ENCODE measurements around the gene CD209. TPM values are rescaled to one million over a fixed set of nuclear protein-coding genes. Genes with fewer than 3 reads are reported as not detected.

The CD209 gene
- total RNA-seq, 2 experiments from 2014 or later, result not detected

- H3K79me2 ChIP-seq (ENCODE audit: insufficient read depth, low read depth, low read length), result no peaks in the 10 kb centered on the region
- no peak for DNase-seq (ENCODE audit: low spot score)
- no peaks in the 10 kb centered on the region for H3K36me3 ChIP-seq (ENCODE audit: insufficient read depth, low read length)
- H4K20me1 ChIP-seq (ENCODE audit: insufficient read depth, low read length), result no peaks in the 10 kb centered on the region
- H3K27ac ChIP-seq (ENCODE audit: low read depth, low read length, poor library complexity, severe bottlenecking), result no peak overlapping the region
- peaks cover 26% of the 10 kb centered on the region for H3K4me1 ChIP-seq (ENCODE audit: insufficient read depth, low read length, poor library complexity, severe bottlenecking)
- H3K4me3 ChIP-seq (ENCODE audit: low read depth, low read length, poor library complexity, severe bottlenecking), result no peak overlapping the region
- ChIA-PET CTCF (ENCODE audit: unreplicated experiment) (no interaction called here), POLR2A (interaction anchor here (0.7 kb wide), 1 partner anchor 7 kb away, joined by 6 read pairs; the partner anchor contains the start of gene FCER2)
- no peaks in the 10 kb centered on the region for H3K9me2 ChIP-seq (ENCODE audit: insufficient read depth, low read length)
- no peaks in the 10 kb centered on the region for H3K9me3 ChIP-seq (ENCODE audit: low read length)
- H3K4me2 ChIP-seq (ENCODE audit: low read length), result peak overlapping the region; percentile 42; the same call in 1 of the 2 replicates
- BruUV-seq (replicated peaks), result no TSS peak
- peak overlapping the region; percentile 64 for H2AFZ ChIP-seq (ENCODE audit: low read length)
- no peak for TF ChIP-seq CTCF (conservative IDR thresholded peaks at IDR 0.05; ENCODE audit: low read length)
- no peak for TF ChIP-seq EZH2phosphoT487 (IDR thresholded peaks at IDR 0.05; ENCODE audit: borderline replicate concordance, low read depth, low read length)
- intact Hi-C loops (cut with micrococcal nuclease; ENCODE audit: unreplicated experiment), result no loop called here
Measured at GRCh38 chr19:7694499-7694898, 52.8 kb downstream of the CD209 start.

DNA sequence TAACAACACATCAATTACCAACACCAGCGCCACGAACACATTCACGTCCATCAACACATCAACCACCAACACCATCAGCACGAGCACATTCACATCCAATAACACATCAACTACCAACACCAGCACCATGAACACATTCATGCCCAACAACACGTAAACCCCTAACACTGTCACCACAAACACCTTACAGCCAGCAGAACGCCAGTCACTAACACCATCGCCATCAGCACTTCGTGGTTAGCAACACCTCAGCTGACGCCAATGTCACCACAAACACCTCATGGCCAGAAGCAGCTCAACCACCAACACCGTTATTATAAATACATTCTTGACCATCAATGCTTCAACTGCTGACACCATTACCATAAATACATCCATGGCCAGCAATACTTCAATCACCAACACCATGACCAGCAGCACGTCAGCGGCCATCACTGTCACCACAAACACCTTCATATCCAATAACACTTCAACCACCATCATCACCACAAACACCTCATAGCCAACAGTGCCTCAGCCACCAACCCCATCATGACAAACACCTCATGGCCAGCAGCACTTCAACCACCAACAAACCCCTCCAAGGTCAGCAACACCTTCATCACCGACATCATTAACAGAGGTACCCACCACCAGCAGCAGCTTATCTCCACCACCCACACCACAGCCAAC lies 54.8 kb downstream of the CD209 start:
- no peaks in the 10 kb centered on the region for H3K36me3 ChIP-seq (ENCODE audit: insufficient read depth, low read length)
- TF ChIP-seq EZH2phosphoT487 (IDR thresholded peaks at IDR 0.05; ENCODE audit: borderline replicate concordance, low read depth, low read length) (no peak), CTCF (conservative IDR thresholded peaks at IDR 0.05; ENCODE audit: low read length) (no peak)
- H3K4me1 ChIP-seq (ENCODE audit: insufficient read depth, low read length, poor library complexity, severe bottlenecking), result peaks cover 20% of the 10 kb centered on the region
- no peaks in the 10 kb centered on the region for H3K79me2 ChIP-seq (ENCODE audit: insufficient read depth, low read depth, low read length)
- POLR2A ChIA-PET, result no interaction called here
- no peak for DNase-seq (ENCODE audit: low spot score)
- CTCF ChIA-PET (ENCODE audit: unreplicated experiment), result no interaction called here
- H3K27ac ChIP-seq (ENCODE audit: low read depth, low read length, poor library complexity, severe bottlenecking), result no peak overlapping the region
- no peak overlapping the region for H3K4me2 ChIP-seq (ENCODE audit: low read length)
- H4K20me1 ChIP-seq (ENCODE audit: insufficient read depth, low read length), result no peaks in the 10 kb centered on the region
- no peaks in the 10 kb centered on the region for H3K9me3 ChIP-seq (ENCODE audit: low read length)
- no peak overlapping the region for H3K4me3 ChIP-seq (ENCODE audit: low read depth, low read length, poor library complexity, severe bottlenecking)
- H2AFZ ChIP-seq (ENCODE audit: low read length), result no peak overlapping the region
- no TSS peak for BruUV-seq (replicated peaks)
- H3K9me2 ChIP-seq (ENCODE audit: insufficient read depth, low read length), result no peaks in the 10 kb centered on the region
- intact Hi-C loops (cut with micrococcal nuclease; ENCODE audit: unreplicated experiment), result no loop called here

DNA sequence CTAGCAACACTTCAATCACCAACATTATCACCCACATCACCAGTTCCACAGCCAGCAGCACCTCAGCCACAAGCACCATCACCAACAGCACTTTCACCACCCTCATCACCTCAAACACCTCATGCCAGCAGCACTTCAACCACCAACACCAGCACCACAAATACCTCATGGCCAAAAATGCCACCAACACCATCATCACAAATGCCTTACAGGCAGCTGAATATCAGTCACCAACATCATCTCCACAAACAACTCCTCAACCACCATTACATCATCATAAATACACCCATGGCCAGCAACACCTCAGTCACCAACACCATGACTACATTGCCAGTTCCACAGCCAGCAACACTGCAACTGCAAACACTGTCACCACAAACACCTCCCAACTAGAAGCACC lies 55.8 kb downstream of the CD209 start:
- Histone ChIP-seq H3K9me2 (ENCODE audit: insufficient read depth, low read length) (no peaks in the 10 kb centered on the region), H3K79me2 (ENCODE audit: insufficient read depth, low read depth, low read length) (no peaks in the 10 kb centered on the region), H4K20me1 (ENCODE audit: insufficient read depth, low read length) (no peaks in the 10 kb centered on the region), H3K4me1 (ENCODE audit: insufficient read depth, low read length, poor library complexity, severe bottlenecking) (peaks cover 20% of the 10 kb centered on the region), H3K4me2 (ENCODE audit: low read length) (no peak overlapping the region), H3K4me3 (ENCODE audit: low read depth, low read length, poor library complexity, severe bottlenecking) (no peak overlapping the region), H3K27ac (ENCODE audit: low read depth, low read length, poor library complexity, severe bottlenecking) (no peak overlapping the region), H3K36me3 (ENCODE audit: insufficient read depth, low read length) (no peaks in the 10 kb centered on the region), H3K9me3 (ENCODE audit: low read length) (no peaks in the 10 kb centered on the region), H2AFZ (ENCODE audit: low read length) (no peak overlapping the region)
- ChIA-PET POLR2A (no interaction called here), CTCF (ENCODE audit: unreplicated experiment) (no interaction called here)
- BruUV-seq (replicated peaks), result no TSS peak
- no peak for TF ChIP-seq CTCF (conservative IDR thresholded peaks at IDR 0.05; ENCODE audit: low read length)
- DNase-seq (ENCODE audit: low spot score), result no peak
- intact Hi-C loops (cut with micrococcal nuclease; ENCODE audit: unreplicated experiment), result no loop called here
